ENCODE measurements around the gene CFAP70.

DNA sequence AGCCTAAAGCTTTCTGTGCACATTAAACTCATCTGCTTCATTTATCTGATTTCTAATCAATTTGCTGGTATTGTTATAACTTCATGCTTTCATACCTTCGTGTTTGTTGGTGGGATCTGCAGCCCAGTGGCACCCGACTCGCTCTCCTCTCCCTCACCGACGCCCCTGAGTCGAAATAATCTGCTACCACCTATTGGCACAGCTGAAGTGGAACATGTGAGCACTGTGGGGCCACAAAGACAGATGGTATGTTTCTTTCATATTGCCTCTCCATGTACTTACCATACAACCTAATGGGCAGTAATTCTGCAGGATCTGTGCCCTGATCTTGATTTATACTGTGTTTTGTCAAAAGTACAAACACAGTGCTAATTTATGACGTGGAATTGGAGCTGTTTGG lies 124.0 kb downstream of the CFAP70 start:
- TF ChIP-seq, protein P1, sequence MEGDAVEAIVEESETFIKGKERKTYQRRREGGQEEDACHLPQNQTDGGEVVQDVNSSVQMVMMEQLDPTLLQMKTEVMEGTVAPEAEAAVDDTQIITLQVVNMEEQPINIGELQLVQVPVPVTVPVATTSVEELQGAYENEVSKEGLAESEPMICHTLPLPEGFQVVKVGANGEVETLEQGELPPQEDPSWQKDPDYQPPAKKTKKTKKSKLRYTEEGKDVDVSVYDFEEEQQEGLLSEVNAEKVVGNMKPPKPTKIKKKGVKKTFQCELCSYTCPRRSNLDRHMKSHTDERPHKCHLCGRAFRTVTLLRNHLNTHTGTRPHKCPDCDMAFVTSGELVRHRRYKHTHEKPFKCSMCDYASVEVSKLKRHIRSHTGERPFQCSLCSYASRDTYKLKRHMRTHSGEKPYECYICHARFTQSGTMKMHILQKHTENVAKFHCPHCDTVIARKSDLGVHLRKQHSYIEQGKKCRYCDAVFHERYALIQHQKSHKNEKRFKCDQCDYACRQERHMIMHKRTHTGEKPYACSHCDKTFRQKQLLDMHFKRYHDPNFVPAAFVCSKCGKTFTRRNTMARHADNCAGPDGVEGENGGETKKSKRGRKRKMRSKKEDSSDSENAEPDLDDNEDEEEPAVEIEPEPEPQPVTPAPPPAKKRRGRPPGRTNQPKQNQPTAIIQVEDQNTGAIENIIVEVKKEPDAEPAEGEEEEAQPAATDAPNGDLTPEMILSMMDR (IDR thresholded peaks at IDR 0.05), result no peak
- TF ChIP-seq POLR2A (IDR thresholded peaks at IDR 0.05) (no peak), POLR2AphosphoS5 (IDR thresholded peaks at IDR 0.05) (no peak), EP300 (IDR thresholded peaks at IDR 0.05) (no peak)

Measured in gastroesophageal sphincter (tissue), 3 donors.